SH-SY5Y (cell line): ENCODE data around the gene SORCS1.
A peak's percentile ranks its signal among the peaks of the same experiment; 100 is the strongest.

ENCODE experiments used
- GATA2 ChIP-seq: IDR thresholded peaks from 2 replicates; pipeline ENCODE4 v1.6.1; 2011; ENCODE audit warnings: mild to moderate bottlenecking, low read depth, low read length
- GATA3 ChIP-seq: IDR thresholded peaks from 2 replicates; pipeline ENCODE4 v1.6.1; 2011; ENCODE audit warnings: low read depth, mild to moderate bottlenecking, low read length, moderate library complexity

GRCh38 chr10:106996510-106996909 lies 168.0 kb downstream of the SORCS1 start:
- peak; percentile 83 for TF ChIP-seq GATA2
- peak; percentile 82; the same call in 1 of the 2 replicates for TF ChIP-seq GATA3
